COLO668 (cell line): ENCODE results near the gene C16orf92.
"Not testable (repeated sequence)": the region's sequence is repeated elsewhere in the genome, so short reads cannot be mapped to it uniquely, and the experiment has no call there.

Source experiments
- DNase-seq: peaks from one replicate; lab custom pipeline; 2025; ENCODE audit not compliant: unreplicated experiment; lab: John Stamatoyannopoulos, UW

C16orf92 gene

DNA sequence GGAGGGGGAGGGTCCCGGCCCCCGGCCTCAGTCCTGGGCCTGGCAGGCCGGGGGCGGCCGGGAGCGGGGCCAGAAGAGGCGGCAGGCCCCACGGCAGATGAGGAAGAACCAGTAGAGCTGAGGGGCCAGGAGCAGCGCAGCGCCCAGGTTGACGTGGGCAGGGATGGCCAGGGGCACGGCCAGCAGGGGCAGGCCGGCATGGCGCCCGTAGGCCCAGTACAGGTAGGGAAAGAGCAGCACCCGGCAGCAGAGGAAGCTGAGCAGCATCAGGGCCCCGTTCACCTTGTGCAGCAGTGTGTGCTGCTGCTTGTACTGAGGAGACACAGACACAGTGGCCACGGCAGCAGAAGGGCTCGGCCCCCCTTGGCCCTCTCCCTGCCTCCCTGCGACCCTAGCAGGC lies 2.2 kb downstream of the C16orf92 start:
- DNase-seq: no peak

- no peak for DNase-seq
These were observed 2.6 kb downstream of the C16orf92 start for GRCh38 chr16:30025574-30025973.

DNA sequence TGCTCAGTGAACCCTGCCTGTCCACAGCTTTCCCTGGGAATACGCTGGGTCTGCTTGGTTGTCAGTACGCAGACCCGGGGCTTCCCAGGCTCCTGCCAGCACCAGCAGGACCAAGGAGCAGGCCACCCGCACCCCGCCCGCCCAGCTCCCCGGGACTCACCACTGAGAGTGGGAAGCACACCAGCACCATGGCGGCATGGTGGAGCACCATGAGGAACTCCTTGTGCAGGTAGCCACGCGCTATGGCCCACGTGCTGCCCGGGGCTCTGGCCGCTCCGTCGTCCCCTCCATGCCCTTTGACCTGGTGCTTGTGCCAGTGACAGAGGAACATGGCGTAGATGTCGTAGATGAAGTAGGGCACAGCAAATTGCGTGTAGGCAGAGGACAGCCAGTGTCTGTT lies 3.5 kb downstream of the C16orf92 start:
- DNase-seq: no peak

GRCh38 chr16:30027588-30028437 lies 4.8 kb downstream of the C16orf92 start:
- no peak for DNase-seq

DNA sequence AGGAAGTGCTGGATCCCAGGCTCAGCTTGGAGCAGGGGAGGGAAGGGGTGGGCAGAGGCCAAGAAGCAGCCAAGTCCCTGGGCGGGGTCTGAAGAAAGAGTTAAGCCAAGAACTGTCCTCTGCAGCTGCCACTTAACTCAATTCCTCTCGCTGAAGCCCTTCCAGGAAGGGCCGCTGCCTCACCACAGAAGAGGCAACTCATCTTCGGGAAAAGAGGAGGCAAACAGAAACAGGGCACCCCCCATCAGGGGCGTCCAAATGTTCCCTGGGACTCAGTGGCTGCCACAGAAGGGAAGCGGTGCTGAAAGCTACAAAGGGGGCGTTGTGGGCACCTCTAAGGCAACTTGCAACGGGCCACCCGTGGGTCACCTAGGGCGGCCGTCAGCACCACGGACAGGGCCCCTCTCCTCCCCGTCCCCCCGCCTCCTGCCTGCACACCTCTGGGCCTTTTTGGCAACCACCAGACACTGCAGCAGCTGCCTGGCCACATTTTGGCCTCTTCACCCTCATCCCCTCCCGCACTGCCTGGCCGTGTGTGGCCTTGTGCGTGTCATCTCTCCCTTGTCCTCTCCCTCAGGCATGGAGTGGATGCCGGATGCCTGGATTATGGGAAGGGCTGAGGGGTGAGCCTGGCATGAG lies 5.6 kb downstream of the C16orf92 start:
- no peak for DNase-seq

DNA sequence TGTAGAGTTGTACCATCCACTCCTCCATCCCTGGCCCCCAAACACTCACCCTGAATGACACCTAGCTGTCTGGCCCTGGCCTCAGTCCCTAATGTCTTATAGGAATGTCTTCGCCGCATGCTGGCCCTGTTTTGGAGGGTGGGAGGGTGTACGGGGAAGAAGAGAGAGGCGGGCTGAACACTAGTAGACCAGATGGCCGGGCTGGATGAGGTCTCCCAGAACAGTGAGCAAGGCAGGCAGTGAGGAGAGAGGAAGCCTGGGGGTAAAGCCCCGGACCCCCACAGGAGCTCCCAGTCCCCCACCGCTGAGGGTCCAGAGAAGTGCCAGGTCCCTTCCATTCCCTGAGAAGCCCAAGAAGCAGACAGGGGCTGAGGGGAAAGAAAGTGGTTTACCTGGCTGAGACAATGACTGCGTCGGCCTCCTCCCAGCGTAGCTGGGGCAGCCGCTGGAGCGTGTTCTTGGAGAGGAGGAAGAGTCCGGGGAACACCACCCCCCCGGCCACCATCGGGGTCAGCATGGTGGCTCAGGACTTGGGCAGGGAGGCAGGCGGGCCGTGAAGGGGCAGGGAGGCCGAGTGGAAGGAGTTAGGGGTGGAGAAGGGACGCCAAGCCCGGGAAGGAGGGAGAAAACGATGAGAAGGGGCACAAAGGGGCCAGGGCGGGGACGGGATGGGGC lies 7.2 kb downstream of the C16orf92 start:
- DNase-seq: no peak

GRCh38 chr16:30030841-30031413 lies 7.9 kb downstream of the C16orf92 start, which contains the start of gene TLCD3B:
Gene TLCD3B (minus strand): TSS chr16:30031271. CDS start chr16:30030527, 744 bp downstream.
- peak; percentile 23 for DNase-seq

DNA sequence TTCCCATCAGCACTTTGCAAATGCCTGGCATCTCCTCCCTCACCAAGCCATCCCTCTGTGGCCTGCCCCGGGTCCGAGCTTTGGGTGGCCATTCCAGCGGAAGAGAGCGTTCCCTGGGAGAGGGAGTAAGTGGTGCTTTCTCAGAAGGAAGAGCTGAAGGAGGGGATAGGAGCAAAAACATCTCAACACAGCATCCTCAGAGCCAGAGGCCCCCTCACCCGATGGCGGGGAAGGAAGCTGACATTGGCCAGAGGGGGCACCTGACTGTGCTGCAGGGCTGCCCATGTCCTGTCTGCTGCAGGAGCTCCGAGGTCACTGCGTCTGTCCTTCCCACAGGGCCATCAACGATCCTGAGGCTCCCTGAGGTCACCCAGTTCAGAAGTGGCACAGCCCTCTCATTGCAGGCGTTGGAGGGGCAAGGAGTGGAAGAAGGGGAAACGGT lies 8.5 kb downstream of the C16orf92 start:
- DNase-seq: no peak

- DNase-seq: peak; percentile 54
These were observed 9.3 kb downstream of the C16orf92 start for GRCh38 chr16:30032083-30032819.

DNA sequence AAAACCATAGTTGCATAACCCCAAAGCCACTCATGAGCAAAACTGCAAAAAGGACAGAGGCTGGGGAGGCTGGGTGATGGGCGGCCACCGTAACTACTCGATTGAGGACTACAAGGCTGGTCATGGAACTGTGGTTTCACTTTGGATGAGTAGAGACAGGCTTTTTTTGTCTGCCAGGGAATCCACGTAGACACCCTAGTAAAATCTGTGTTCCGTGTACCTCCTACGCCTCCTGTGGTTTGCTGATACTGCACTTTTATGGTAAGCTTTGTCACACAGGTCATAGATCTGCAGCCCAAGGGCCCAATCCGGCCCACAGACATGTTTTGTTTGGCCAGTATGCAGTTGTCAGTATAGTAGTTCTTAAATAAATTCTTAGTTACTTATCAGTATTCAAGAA lies 10.3 kb downstream of the C16orf92 start:
- no peak for DNase-seq

DNA sequence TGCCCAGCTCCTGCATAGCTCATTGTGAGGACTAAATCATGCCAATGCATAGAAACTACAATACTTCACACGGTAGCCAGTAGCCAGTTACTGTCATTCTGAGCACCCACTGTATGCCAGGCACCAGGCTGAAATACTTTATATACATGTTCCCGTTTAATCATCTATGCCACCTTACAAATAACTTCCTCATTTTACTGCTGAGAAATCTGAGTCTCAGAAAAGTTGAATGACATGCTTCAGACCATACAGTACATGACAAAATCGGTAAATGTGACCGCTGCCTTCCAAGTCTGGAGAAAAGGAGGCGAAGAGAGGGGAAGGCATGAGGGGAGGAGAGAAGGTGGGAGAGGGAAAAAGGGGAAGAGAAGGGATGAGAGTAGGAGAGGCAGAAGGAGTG lies 17.2 kb downstream of the C16orf92 start:
- no peak for DNase-seq

DNA sequence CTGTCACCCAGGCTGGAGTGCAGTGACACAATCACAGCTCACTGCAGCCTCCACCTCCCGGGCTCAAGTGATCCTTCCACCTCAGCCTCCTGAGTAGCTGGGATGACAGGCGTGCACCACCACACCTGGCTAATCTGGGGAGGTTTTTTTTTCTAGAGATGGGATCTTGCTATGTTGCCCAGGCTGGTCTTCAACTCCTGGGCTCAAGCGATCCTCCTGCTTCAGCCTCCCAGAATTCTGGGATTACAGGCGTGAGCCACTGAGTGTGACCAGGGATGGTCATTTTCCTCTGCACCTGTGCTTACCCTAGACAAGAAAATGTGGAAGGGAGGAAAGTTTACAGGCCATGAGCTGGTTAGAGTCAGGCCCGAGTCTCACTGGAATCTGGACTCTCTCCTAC lies 17.7 kb downstream of the C16orf92 start:
- not testable (repeated sequence) for DNase-seq

DNA sequence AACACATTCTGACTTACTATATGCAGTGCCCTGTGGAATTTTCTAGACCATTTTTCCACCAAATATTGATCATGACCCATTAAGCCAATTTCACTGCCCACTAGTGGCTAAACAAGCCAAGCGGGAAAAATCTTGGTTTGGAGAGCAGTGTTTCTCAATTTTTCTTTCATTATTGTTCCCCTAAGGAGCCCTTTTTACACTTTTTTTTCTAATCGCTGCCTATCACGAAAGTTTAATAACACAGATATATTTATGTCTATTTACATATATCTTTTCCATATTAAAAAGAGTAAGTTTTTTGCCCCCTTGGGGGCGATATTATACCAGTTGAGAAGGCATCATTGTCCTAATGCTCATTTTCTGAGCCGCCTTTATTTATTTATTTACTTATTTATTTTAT lies 18.8 kb downstream of the C16orf92 start:
- DNase-seq: no peak

- DNase-seq: peak; percentile 8
These were observed 23.2 kb downstream of the C16orf92 start for GRCh38 chr16:30046178-30046577.

- DNase-seq: no peak
These were observed 23.6 kb downstream of the C16orf92 start for GRCh38 chr16:30046588-30046987.

- DNase-seq: no peak
These were observed 26.9 kb downstream of the C16orf92 start for GRCh38 chr16:30049871-30050270.

- no peak for DNase-seq
These were observed 28.5 kb downstream of the C16orf92 start for GRCh38 chr16:30051518-30051917.

GRCh38 chr16:30052671-30053372 lies 29.8 kb downstream of the C16orf92 start:
- DNase-seq: peak; percentile 98

DNA sequence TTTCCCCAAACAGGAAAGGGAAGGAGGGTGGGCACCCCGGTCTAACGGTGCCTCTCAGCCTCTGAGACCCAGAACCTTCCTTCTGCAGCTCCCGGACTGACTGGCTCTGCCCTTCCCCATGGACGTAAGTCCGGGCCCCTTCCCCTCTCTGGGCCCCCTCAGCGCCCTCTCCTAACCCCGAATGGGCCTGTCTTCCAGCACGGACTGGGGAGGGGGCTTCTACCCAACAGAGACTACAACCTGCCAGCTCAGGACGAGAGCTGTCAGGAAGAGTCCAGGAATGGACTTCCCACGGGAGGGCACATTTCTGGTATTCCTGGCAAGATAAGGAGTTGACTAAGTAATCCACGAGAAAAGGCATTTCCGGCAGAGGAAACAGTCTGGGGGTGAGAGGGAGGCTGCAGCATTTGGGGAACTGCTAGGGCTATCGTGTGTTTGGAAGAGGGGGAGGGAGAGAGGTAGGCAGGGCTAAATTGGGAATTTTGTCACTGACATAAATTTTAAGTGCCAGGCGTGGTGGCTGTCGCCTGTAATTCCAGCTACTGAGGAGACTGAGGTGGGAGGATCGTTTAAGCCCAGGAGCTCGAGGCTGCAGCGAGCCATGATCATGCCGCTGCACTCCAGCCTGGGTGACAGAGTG lies 30.5 kb downstream of the C16orf92 start:
- DNase-seq: peak; percentile 24

DNA sequence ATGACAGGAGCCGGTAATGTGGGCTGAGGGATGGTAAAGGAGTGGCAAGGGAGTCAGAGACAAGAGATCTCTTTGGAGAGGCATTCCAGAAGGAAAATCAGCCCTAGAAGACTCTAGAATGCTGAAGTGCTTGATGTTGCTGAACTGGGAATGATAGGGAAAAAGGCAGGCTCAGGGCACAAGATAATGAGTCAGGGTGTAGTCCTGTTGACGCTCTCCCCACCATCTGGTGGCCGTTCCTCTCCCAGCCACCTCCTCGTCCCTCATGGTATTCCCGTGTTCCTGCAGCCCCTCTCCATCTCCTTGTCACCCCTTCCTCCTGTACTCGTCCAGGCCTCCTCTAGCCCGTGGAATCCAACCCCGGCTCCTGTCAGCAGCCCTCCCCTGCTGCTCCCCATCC lies 31.5 kb downstream of the C16orf92 start:
- DNase-seq: no peak
